HG02973 (cell line): Measurements from ENCODE around the gene LYSET.
"Not testable (repeated sequence)": the region's sequence is repeated elsewhere in the genome, so short reads cannot be mapped to it uniquely, and the experiment has no call there.

Experiments used
- ATAC-seq: cut with Tn5 transposase; IDR thresholded peaks from one replicate; pipeline ENCODE4 v1.9.1; 2021; ENCODE audit warnings: moderate library complexity; ENCODE audit not compliant: unreplicated experiment

Gene LYSET

GRCh38 chr14:93214598-93214997 lies 29.5 kb downstream of the LYSET start:
- no peak for ATAC-seq

DNA sequence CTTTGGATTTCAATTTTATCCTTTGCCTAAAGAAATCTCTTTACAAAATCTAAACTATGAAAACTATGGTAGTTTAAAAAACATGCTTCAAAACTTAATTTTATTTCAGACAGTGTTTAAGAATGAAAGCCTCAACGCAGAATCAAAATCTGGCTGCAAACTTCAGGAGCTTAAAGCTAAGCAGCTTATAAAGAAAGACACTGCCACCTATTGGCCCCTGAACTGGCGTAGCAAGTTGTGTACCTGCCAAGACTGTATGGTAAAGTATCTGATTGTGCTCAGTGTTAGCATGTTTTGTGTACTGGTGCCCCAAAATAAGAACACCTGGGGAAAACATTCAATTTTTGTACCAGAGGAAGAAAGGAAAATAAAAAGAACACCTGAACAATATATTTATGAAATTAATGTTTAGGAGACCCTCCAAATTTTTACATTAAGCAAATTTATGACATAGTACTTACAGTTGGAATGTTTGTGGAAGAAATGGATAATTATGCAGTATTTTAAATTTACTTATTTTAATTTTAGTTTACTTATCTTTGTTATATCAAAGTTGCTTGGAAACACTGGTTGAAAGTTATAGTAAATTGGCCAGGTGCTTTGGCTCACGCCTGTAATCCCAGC lies 34.1 kb downstream of the LYSET start:
- ATAC-seq = peak; percentile 53

GRCh38 chr14:93220509-93220908 lies 35.4 kb downstream of the LYSET start:
- ATAC-seq = no peak

GRCh38 chr14:93223565-93223964 lies 38.4 kb downstream of the LYSET start:
- no peak for ATAC-seq

GRCh38 chr14:93228550-93228949 lies 43.4 kb downstream of the LYSET start:
- ATAC-seq = no peak

DNA sequence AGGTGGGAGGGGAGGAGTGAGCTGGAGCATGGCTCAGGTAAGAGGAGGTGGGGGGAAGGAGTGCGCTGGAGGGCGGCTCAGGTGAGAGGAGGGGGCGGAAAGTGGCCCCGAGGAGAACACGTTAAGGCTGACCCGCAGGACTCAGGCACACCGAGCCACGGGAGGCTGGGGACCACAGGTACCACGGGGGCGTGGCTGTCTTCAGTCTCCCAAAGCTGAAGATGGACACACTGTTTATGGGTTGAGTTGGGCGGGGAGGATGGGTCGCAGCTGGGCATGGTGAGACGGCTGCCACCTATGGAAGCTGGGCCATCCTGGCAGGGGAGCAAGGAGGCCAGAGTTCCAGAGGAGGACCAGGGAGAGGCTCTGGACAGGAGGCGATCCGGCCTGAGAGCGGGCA lies 45.4 kb downstream of the LYSET start:
- ATAC-seq = no peak

DNA sequence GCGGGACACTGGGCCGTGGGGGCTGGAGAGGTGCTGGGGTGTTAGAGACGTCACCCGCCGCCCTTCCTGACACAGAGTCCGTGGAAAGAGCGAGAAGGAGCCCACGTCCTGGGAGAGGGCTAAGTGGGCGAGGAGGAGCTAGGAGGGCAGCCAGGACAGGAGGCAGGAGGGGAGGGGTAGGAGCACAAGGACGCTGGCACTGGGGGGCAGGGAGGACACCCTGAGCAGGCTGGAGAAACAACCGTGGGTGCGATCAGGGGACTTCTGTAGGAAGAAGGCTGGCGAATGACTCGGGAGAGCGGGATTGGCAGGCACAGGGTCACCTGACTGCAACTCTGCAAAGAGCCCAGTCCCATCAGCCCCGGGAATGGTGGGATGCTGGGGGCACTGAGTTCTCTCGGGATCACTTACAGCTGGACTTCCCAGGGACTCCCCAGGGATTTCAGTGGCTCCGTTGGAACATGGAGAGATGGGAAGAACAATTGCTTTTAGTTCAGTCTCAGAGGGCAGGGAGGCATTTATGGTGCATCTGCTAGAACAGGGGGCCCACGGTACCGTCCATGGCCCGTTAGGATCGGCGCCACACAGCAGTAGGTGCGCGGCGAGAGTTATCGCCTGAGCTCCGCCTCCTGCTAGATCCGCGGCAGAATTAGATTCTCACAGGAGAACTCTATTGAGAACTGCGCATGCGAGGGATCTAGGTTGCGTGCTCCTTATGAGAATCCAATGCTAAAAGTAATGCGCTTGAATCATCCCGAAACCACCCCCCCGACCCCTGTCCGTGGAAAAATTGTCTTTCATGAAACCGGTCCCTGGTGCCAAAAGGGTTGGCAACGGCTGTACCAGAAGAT lies 46.2 kb downstream of the LYSET start:
- ATAC-seq = no peak

DNA sequence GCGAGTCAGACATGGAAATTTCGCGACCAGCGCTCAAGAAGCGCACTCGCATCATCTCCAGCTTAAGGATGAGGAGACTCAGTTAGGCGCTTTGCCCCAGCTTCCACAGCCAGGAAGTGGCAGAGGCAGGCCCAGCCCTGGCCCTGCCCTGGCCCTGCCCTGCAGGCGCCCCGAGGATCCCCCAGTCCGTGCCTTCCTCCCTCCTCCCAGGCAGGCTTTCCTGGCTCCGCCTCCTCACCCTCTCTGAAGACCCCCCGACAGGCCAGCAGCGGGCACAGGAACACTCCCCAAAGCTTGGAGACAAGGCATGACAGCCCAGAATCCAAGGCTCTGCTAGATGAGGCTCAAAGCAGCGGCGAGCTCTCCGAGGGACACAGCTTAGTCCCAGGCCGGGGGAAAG lies 47.0 kb downstream of the LYSET start:
- no peak for ATAC-seq

DNA sequence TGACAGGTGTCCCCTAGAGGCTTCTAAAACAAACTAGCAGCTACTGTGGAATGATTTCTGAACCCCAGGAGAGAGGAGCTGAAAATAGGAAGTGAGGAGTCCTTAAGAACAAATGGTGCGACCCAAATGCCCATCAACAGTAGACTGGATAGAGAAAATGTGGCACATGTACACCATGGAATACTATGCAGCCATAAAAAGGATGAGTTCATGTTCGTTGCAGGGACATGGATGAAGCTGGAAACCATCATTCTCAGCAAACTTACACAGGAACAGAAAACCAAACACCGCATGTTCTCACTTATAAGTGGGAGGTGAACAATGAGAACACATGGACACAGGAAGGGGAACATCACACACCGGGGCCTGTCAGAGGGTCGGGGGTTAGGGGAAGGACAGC lies 48.0 kb downstream of the LYSET start:
- not testable (repeated sequence) for ATAC-seq

DNA sequence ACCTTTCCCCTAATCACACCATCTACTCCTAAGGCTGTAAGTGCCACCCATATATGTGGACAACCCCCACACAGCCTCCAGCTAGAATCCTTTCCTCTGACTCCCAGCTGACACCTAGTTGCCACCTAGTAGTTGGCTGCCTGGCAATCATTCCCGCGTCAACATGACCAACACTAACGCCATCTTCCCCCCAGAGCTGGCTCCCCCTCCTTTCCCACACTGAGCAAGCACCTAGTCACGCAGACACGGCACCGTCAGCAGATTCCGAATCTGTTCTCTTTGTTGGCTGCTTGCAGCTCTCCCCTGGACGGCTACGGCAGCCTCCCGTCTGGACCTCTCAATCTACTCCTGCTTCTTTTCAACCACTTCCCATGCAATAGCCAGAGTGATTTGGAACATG lies 49.7 kb downstream of the LYSET start:
- ATAC-seq = no peak
